ENCODE data around the gene POSTN. TPM values are rescaled to one million over a fixed set of nuclear protein-coding genes. Genes with fewer than 3 reads are reported as not detected.

Gene POSTN
- total RNA-seq, 1 donor from 2014 or later = 93.0 TPM

GRCh38 chr13:37515226-37515625 lies 83.3 kb downstream of the POSTN start:
- H3K9me3 Mint-ChIP-seq = no peaks in the 10 kb centered on the region
- no peak overlapping the region for H3K27ac Mint-ChIP-seq (ENCODE audit: unreplicated experiment)
- no peaks in the 10 kb centered on the region for H3K27me3 Mint-ChIP-seq (ENCODE audit: low read depth)
- DNase-seq (ENCODE audit: low read depth, low spot score) = no peak
- TF ChIP-seq, protein P1, sequence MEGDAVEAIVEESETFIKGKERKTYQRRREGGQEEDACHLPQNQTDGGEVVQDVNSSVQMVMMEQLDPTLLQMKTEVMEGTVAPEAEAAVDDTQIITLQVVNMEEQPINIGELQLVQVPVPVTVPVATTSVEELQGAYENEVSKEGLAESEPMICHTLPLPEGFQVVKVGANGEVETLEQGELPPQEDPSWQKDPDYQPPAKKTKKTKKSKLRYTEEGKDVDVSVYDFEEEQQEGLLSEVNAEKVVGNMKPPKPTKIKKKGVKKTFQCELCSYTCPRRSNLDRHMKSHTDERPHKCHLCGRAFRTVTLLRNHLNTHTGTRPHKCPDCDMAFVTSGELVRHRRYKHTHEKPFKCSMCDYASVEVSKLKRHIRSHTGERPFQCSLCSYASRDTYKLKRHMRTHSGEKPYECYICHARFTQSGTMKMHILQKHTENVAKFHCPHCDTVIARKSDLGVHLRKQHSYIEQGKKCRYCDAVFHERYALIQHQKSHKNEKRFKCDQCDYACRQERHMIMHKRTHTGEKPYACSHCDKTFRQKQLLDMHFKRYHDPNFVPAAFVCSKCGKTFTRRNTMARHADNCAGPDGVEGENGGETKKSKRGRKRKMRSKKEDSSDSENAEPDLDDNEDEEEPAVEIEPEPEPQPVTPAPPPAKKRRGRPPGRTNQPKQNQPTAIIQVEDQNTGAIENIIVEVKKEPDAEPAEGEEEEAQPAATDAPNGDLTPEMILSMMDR (conservative IDR thresholded peaks at IDR 0.05) = no peak
- H3K4me1 Mint-ChIP-seq = no peaks in the 10 kb centered on the region
- no peaks in the 10 kb centered on the region for H3K36me3 Mint-ChIP-seq (ENCODE audit: low read depth)
- no peak overlapping the region for H3K4me3 Mint-ChIP-seq
